ENCODE measurements around the gene RAD51B.

RAD51B gene

GRCh38 chr14:67853715-67854114 is 34.1 kb downstream of the RAD51B start:
- no peak for DNase-seq (ENCODE audit: low read depth)
- no peak overlapping the region for H3K4me3 ChIP-seq (ENCODE audit: low read length)
- no peak for TF ChIP-seq CTCF (conservative IDR thresholded peaks at IDR 0.05; ENCODE audit: low read depth, low read length)

- no peak for TF ChIP-seq CTCF (conservative IDR thresholded peaks at IDR 0.05; ENCODE audit: low read depth, low read length)
- no peak for DNase-seq (ENCODE audit: low read depth)
- H3K4me3 ChIP-seq (ENCODE audit: low read length) = no peak overlapping the region
These were observed 37.2 kb downstream of the RAD51B start for GRCh38 chr14:67856827-67857226.

GRCh38 chr14:67857778-67858350 is 38.3 kb downstream of the RAD51B start:
- H3K4me3 ChIP-seq (ENCODE audit: low read length) = no peak overlapping the region
- TF ChIP-seq CTCF (conservative IDR thresholded peaks at IDR 0.05; ENCODE audit: low read depth, low read length) = no peak
- DNase-seq (ENCODE audit: low read depth) = no peak

- TF ChIP-seq CTCF (conservative IDR thresholded peaks at IDR 0.05; ENCODE audit: low read depth, low read length) = no peak
- no peak overlapping the region for H3K4me3 ChIP-seq (ENCODE audit: low read length)
- DNase-seq (ENCODE audit: low read depth) = no peak
These were observed 39.7 kb downstream of the RAD51B start for GRCh38 chr14:67859169-67859749.

GRCh38 chr14:67863223-67863622 is 43.6 kb downstream of the RAD51B start:
- H3K4me3 ChIP-seq (ENCODE audit: low read length) = no peak overlapping the region
- DNase-seq (ENCODE audit: low read depth) = no peak
- no peak for TF ChIP-seq CTCF (conservative IDR thresholded peaks at IDR 0.05; ENCODE audit: low read depth, low read length)

GRCh38 chr14:67875175-67876006 is 55.8 kb downstream of the RAD51B start:
- H3K4me3 ChIP-seq (ENCODE audit: low read length) = no peak overlapping the region
- DNase-seq (ENCODE audit: low read depth) = no peak
- no peak for TF ChIP-seq CTCF (conservative IDR thresholded peaks at IDR 0.05; ENCODE audit: low read depth, low read length)
